SJSA1 (cell line): ENCODE measurements around the gene BAZ1B. TPM values are rescaled to one million over a fixed set of nuclear protein-coding genes. Genes with fewer than 3 reads are reported as not detected.
"Not testable (repeated sequence)": the region's sequence is repeated elsewhere in the genome, so short reads cannot be mapped to it uniquely, and the experiment has no call there.

Source experiments
- DNase-seq, 2 experiments: peaks; one replicate each; pipeline ENCODE4 v3.0.0-alpha.2; 2015 to 2020; ENCODE audit warnings: low spot score in 2 of 2, low read depth in 1 of 2
- H3K27ac ChIP-seq: fragments of 250-450 bp; sonication (Bioruptor Pico); 2 replicates; pipeline ENCODE4 v1.5.1; 2020; ENCODE audit warnings: mild to moderate bottlenecking, moderate library complexity
- H3K27me3 ChIP-seq: fragments of 250-450 bp; sonication (Bioruptor Pico); replicated peaks from 2 replicates; pipeline ENCODE4 v1.5.1; 2020; ENCODE audit warnings: mild to moderate bottlenecking, moderate library complexity
- H3K36me3 ChIP-seq: fragments of 250-450 bp; sonication (Bioruptor Pico); 2 replicates; pipeline ENCODE4 v1.5.1; 2020; ENCODE audit warnings: mild to moderate bottlenecking
- H3K4me1 ChIP-seq: fragments of 250-450 bp; sonication (Bioruptor Pico); replicated peaks from 2 replicates; pipeline ENCODE4 v1.6.1; 2021; ENCODE audit warnings: mild to moderate bottlenecking
- H3K4me3 ChIP-seq: fragments of 250-450 bp; sonication (Bioruptor Pico); 2 replicates; pipeline ENCODE4 v1.5.1; 2020; ENCODE audit warnings: mild to moderate bottlenecking
- H3K9me3 ChIP-seq: fragments of 250-450 bp; sonication (Bioruptor Pico); replicated peaks from 2 replicates; pipeline ENCODE4 v1.5.1; 2020; ENCODE audit warnings: mild to moderate bottlenecking
- total RNA-seq: library from RNA; depleted of rRNA; stranded (reverse); fragments of >200 nt; shearing (Covaris generic); gene quantifications from 2 replicates; pipeline ENCODE4 v1.2.3, GENCODE V29; 2014

Gene BAZ1B
- total RNA-seq, 1 experiment from 2014 or later, result 86.5 TPM

GRCh38 chr7:73439410-73439704, 82.7 kb downstream of the BAZ1B start:
- H3K36me3 ChIP-seq, result peaks cover 54% of the 10 kb centered on the region
- no peak for DNase-seq
- H3K4me3 ChIP-seq, result no peak overlapping the region
- no peaks in the 10 kb centered on the region for H3K27me3 ChIP-seq
- peaks cover 3% of the 10 kb centered on the region; the same call in 1 of the 2 replicates for H3K9me3 ChIP-seq
- peaks cover 21% of the 10 kb centered on the region for H3K4me1 ChIP-seq
- H3K27ac ChIP-seq, result no peak overlapping the region

- Histone ChIP-seq H3K9me3 (peaks cover 7% of the 10 kb centered on the region), H3K4me1 (peaks cover 26% of the 10 kb centered on the region), H3K27me3 (no peaks in the 10 kb centered on the region), H3K36me3 (peaks cover 51% of the 10 kb centered on the region), H3K4me3 (no peak overlapping the region), H3K27ac (no peak overlapping the region)
- no peak for DNase-seq
Measured at GRCh38 chr7:73438547-73439409, 83.3 kb downstream of the BAZ1B start.

- Histone ChIP-seq H3K4me3 (no peak overlapping the region), H3K9me3 (peaks cover 8% of the 10 kb centered on the region), H3K27ac (no peak overlapping the region), H3K4me1 (peaks cover 31% of the 10 kb centered on the region), H3K36me3 (peaks cover 42% of the 10 kb centered on the region), H3K27me3 (no peaks in the 10 kb centered on the region)
- DNase-seq, result no peak
Measured at GRCh38 chr7:73437621-73438416, 84.3 kb downstream of the BAZ1B start.

GRCh38 chr7:73437091-73437490, 85.0 kb downstream of the BAZ1B start:
- Histone ChIP-seq H3K4me1 (peaks cover 31% of the 10 kb centered on the region), H3K27me3 (no peaks in the 10 kb centered on the region), H3K9me3 (peaks cover 8% of the 10 kb centered on the region), H3K4me3 (no peak overlapping the region), H3K27ac (no peak overlapping the region), H3K36me3 (peaks cover 34% of the 10 kb centered on the region)
- no peak for DNase-seq

GRCh38 chr7:73436031-73436929, 85.8 kb downstream of the BAZ1B start:
- Histone ChIP-seq H3K9me3 (peaks cover 8% of the 10 kb centered on the region), H3K27me3 (no peaks in the 10 kb centered on the region), H3K27ac (no peak overlapping the region), H3K4me1 (peaks cover 31% of the 10 kb centered on the region), H3K4me3 (no peak overlapping the region), H3K36me3 (peaks cover 29% of the 10 kb centered on the region)
- peak in 1 of 2 experiments; percentile 36 for DNase-seq

- no peak for DNase-seq
- H3K4me3 ChIP-seq, result no peak overlapping the region
- no peak overlapping the region for H3K27ac ChIP-seq
- peaks cover 31% of the 10 kb centered on the region for H3K4me1 ChIP-seq
- H3K27me3 ChIP-seq, result no peaks in the 10 kb centered on the region
- peaks cover 8% of the 10 kb centered on the region for H3K9me3 ChIP-seq
- H3K36me3 ChIP-seq, result peaks cover 22% of the 10 kb centered on the region
Measured at GRCh38 chr7:73435471-73436009, 86.6 kb downstream of the BAZ1B start.

GRCh38 chr7:73434701-73435069, 87.4 kb downstream of the BAZ1B start:
- DNase-seq, result no peak
- Histone ChIP-seq H3K4me1 (peaks cover 31% of the 10 kb centered on the region), H3K4me3 (no peak overlapping the region), H3K27ac (no peak overlapping the region), H3K27me3 (no peaks in the 10 kb centered on the region), H3K9me3 (peaks cover 8% of the 10 kb centered on the region), H3K36me3 (peaks cover 15% of the 10 kb centered on the region)

GRCh38 chr7:73433924-73434700, 88.0 kb downstream of the BAZ1B start:
- Histone ChIP-seq H3K9me3 (peaks cover 8% of the 10 kb centered on the region), H3K27ac (no peak overlapping the region), H3K4me3 (peak overlapping the region; percentile 50), H3K27me3 (no peaks in the 10 kb centered on the region), H3K4me1 (peaks cover 31% of the 10 kb centered on the region), H3K36me3 (peaks cover 9% of the 10 kb centered on the region)
- DNase-seq, result peak in 1 of 2 experiments; percentile 22

GRCh38 chr7:73432676-73433075, 89.4 kb downstream of the BAZ1B start:
- DNase-seq, result no peak
- peaks cover 8% of the 10 kb centered on the region for H3K9me3 ChIP-seq
- H3K4me3 ChIP-seq, result no peak overlapping the region

GRCh38 chr7:73431041-73431835, 90.9 kb downstream of the BAZ1B start:
- Histone ChIP-seq H3K9me3 (peaks cover 5% of the 10 kb centered on the region), H3K27ac (no peak overlapping the region), H3K36me3 (peaks cover 3% of the 10 kb centered on the region; the same call in 1 of the 2 replicates), H3K27me3 (no peaks in the 10 kb centered on the region), H3K4me3 (no peak overlapping the region), H3K4me1 (peaks cover 18% of the 10 kb centered on the region)
- no peak for DNase-seq

More at GRCh38 chr7:73432676-73433075, 89.4 kb downstream of the BAZ1B start:
- Histone ChIP-seq H3K27me3 (no peaks in the 10 kb centered on the region), H3K36me3 (peaks cover 3% of the 10 kb centered on the region; the same call in 1 of the 2 replicates), H3K4me1 (peaks cover 30% of the 10 kb centered on the region), H3K27ac (no peak overlapping the region)

- H3K4me1 ChIP-seq, result peaks cover 11% of the 10 kb centered on the region
- not testable (repeated sequence) for H3K36me3 ChIP-seq, H3K9me3 ChIP-seq, H3K4me3 ChIP-seq, H3K27ac ChIP-seq, DNase-seq, H3K27me3 ChIP-seq
Measured at GRCh38 chr7:73430540-73430939, 91.6 kb downstream of the BAZ1B start.
